HepG2 (cell line): Measurements from ENCODE around the gene SART1. TPM values are rescaled to one million over a fixed set of nuclear protein-coding genes. Genes with fewer than 3 reads are reported as not detected.

ENCODE experiments used
- ARHGAP35 ChIP-seq: sonication (generic); formaldehyde crosslinking; IDR thresholded peaks from 2 replicates; pipeline ENCODE4 v1.9.0; 2022; ENCODE audit warnings: mild to moderate bottlenecking, inconsistent platforms, moderate library complexity, missing genetic modification reagents, borderline replicate concordance
- ETS1 ChIP-seq: sonication (generic); formaldehyde crosslinking; IDR thresholded peaks from 2 replicates; pipeline ENCODE4 v1.4.0; 2020; ENCODE audit warnings: missing genetic modification reagents
- FOXO4 ChIP-seq: sonication (generic); formaldehyde crosslinking; conservative IDR thresholded peaks from 2 replicates; pipeline ENCODE4 v1.8.1; 2023; ENCODE audit warnings: missing genetic modification reagents
- KIAA2018 ChIP-seq: sonication (generic); formaldehyde crosslinking; IDR thresholded peaks from 2 replicates; pipeline ENCODE4 v1.5.0; 2020; ENCODE audit warnings: mild to moderate bottlenecking, missing genetic modification reagents, borderline replicate concordance
- LBX2 ChIP-seq: sonication (generic); formaldehyde crosslinking; IDR thresholded peaks from 2 replicates; pipeline ENCODE4 v1.5.0; 2020; ENCODE audit warnings: missing genetic modification reagents, mild to moderate bottlenecking, borderline replicate concordance
- NR3C1 ChIP-seq: sonication (generic); formaldehyde crosslinking; IDR thresholded peaks from 2 replicates; pipeline ENCODE4 v1.4.0; 2020; ENCODE audit warnings: missing genetic modification reagents
- SSRP1 ChIP-seq: IDR thresholded peaks from 2 replicates; pipeline ENCODE4 v1.6.1; 2016; ENCODE audit warnings: control low read depth
- STAT5B ChIP-seq: sonication (generic); formaldehyde crosslinking; IDR thresholded peaks from 2 replicates; pipeline ENCODE4 v1.4.0; 2020; ENCODE audit warnings: missing genetic modification reagents
- ZNF282 ChIP-seq: fragments of 450-650 bp; IDR thresholded peaks from 2 replicates; pipeline ENCODE4 v1.6.1; 2018; ENCODE audit not compliant: partially characterized antibody
- polyA plus RNA-seq, 8 experiments: library from polyadenylated mRNA; depleted of rRNA in 3 of 8; stranded (reverse) in 7 of 8; unstranded in 1 of 8; fragments of >200 nt; fragmentation: Illumina TruSeq in 4 of 8; extraction: Trizol in 4 of 8; gene quantifications; 2 replicates each; pipeline versions ENCODE4 v1.2.1 to v1.2.3, GENCODE V29; 2011 to 2016; ENCODE audit warnings: low read depth in 4 of 8, missing spikeins in 1 of 8, mixed read lengths in 1 of 8; ENCODE audit not compliant: insufficient read depth in 1 of 8
- total RNA-seq, 5 experiments: library from RNA; depleted of rRNA; stranded (reverse); fragments of >200 nt; fragmentation: Illumina TruSeq; extraction: Trizol; gene quantifications; 2 replicates each; pipeline ENCODE4 v1.2.3, GENCODE V29; 2016; ENCODE audit warnings: low read depth in 1 of 5
- TF ChIP-seq, protein P1 (sequence below), 2 experiments: sonication (generic) in 1 of 2; formaldehyde crosslinking in 1 of 2; IDR thresholded peaks; 2 replicates each; pipeline versions ENCODE4 v1.6.1 to v1.9.0; 2014 to 2022; ENCODE audit warnings: antibody characterized with exemption in 1 of 2, borderline replicate concordance in 1 of 2, inconsistent platforms in 1 of 2, low read depth in 1 of 2, missing genetic modification reagents in 1 of 2

Gene SART1
- total and polyA plus RNA-seq, 2 of the 13 experiments (the other 11 are each of a cell fraction or from before 2014, with no cell fraction given): 11.3 to 22.5 TPM

GRCh38 chr11:65919141-65919572 is 42.4 kb upstream of the SART1 start, which contains the start of gene DRAP1 (continued):
- no peak for TF ChIP-seq KIAA2018
- TF ChIP-seq SSRP1 (CRISPR knock-in tag): peak; percentile 68; the same call in 1 of the 2 replicates
- no peak for TF ChIP-seq ZNF282
- 0 out of 2 replicates have a peak, but pooled peaks have one; percentile 7 for TF ChIP-seq FOXO4 (CRISPR knock-in tag)
- 0 out of 2 replicates have a peak, but pooled peaks have one; percentile 67 for TF ChIP-seq LBX2
- TF ChIP-seq STAT5B (CRISPR knock-in tag): peak; percentile 90
- no peak for TF ChIP-seq ARHGAP35
- no peak for TF ChIP-seq ETS1 (CRISPR knock-in tag)
- TF ChIP-seq, protein P1, sequence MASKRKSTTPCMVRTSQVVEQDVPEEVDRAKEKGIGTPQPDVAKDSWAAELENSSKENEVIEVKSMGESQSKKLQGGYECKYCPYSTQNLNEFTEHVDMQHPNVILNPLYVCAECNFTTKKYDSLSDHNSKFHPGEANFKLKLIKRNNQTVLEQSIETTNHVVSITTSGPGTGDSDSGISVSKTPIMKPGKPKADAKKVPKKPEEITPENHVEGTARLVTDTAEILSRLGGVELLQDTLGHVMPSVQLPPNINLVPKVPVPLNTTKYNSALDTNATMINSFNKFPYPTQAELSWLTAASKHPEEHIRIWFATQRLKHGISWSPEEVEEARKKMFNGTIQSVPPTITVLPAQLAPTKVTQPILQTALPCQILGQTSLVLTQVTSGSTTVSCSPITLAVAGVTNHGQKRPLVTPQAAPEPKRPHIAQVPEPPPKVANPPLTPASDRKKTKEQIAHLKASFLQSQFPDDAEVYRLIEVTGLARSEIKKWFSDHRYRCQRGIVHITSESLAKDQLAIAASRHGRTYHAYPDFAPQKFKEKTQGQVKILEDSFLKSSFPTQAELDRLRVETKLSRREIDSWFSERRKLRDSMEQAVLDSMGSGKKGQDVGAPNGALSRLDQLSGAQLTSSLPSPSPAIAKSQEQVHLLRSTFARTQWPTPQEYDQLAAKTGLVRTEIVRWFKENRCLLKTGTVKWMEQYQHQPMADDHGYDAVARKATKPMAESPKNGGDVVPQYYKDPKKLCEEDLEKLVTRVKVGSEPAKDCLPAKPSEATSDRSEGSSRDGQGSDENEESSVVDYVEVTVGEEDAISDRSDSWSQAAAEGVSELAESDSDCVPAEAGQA (IDR thresholded peaks at IDR 0.05; ENCODE audit: low read depth): no peak
- TF ChIP-seq, protein P1 (CRISPR knock-in tag; IDR thresholded peaks at IDR 0.05; ENCODE audit: borderline replicate concordance): no peak; the same call in 1 of the 2 replicates
- TF ChIP-seq NR3C1 (CRISPR knock-in tag): no peak
